Stimulated activated CD8-positive, alpha-beta memory T cell treated with anti-CD3 and anti-CD28 coated beads, Interleukin-2, amount 100 ng/mL, for 1 hour (primary cell): ENCODE data around the gene ARHGAP12.

Experiments used
- DNase-seq, 2 donors: peaks; one replicate each; pipeline ENCODE4 v3.0.0-alpha.2; 2020; ENCODE audit warnings: low read depth in 2 of 2

ARHGAP12 gene

GRCh38 chr10:31822150-31822549, 106.5 kb downstream of the ARHGAP12 start:
- no peak for DNase-seq

- DNase-seq, result no peak
These were observed 107.8 kb downstream of the ARHGAP12 start for GRCh38 chr10:31820778-31821369.

- DNase-seq, result no peak
These were observed 108.5 kb downstream of the ARHGAP12 start for GRCh38 chr10:31820096-31820495.

- DNase-seq, result no peak
These were observed 109.2 kb downstream of the ARHGAP12 start for GRCh38 chr10:31819391-31819820.

GRCh38 chr10:31816318-31816717, 112.3 kb downstream of the ARHGAP12 start:
- no peak for DNase-seq

- no peak for DNase-seq
These were observed 120.1 kb downstream of the ARHGAP12 start for GRCh38 chr10:31808258-31809218.

GRCh38 chr10:31804352-31804810, 124.2 kb downstream of the ARHGAP12 start:
- no peak for DNase-seq

GRCh38 chr10:31803606-31804351, 124.9 kb downstream of the ARHGAP12 start:
- no peak for DNase-seq

- no peak for DNase-seq
These were observed 129.4 kb downstream of the ARHGAP12 start for GRCh38 chr10:31799181-31799580.

GRCh38 chr10:31792745-31793144, 135.9 kb downstream of the ARHGAP12 start:
- DNase-seq, result no peak

- no peak for DNase-seq
These were observed 139.1 kb downstream of the ARHGAP12 start for GRCh38 chr10:31789555-31789954.

- DNase-seq, result no peak
These were observed 145.9 kb downstream of the ARHGAP12 start for GRCh38 chr10:31782701-31783100.

- no peak for DNase-seq
These were observed 147.9 kb downstream of the ARHGAP12 start for GRCh38 chr10:31780717-31781116.

- no peak for DNase-seq
These were observed 150.0 kb downstream of the ARHGAP12 start for GRCh38 chr10:31778627-31779026.

- no peak for DNase-seq
These were observed 152.5 kb downstream of the ARHGAP12 start for GRCh38 chr10:31776159-31776558.

- no peak for DNase-seq
These were observed 153.5 kb downstream of the ARHGAP12 start for GRCh38 chr10:31774928-31775650.

GRCh38 chr10:31774299-31774900, 154.2 kb downstream of the ARHGAP12 start:
- no peak for DNase-seq

- no peak for DNase-seq
These were observed 154.8 kb downstream of the ARHGAP12 start for GRCh38 chr10:31773749-31774298.

- DNase-seq, result no peak
These were observed 157.2 kb downstream of the ARHGAP12 start for GRCh38 chr10:31771331-31771831.

- peak; percentile 25 to 28 for DNase-seq
These were observed 158.2 kb downstream of the ARHGAP12 start for GRCh38 chr10:31770307-31770902.
